Measurements from ENCODE around the gene SELENOS.

DNA sequence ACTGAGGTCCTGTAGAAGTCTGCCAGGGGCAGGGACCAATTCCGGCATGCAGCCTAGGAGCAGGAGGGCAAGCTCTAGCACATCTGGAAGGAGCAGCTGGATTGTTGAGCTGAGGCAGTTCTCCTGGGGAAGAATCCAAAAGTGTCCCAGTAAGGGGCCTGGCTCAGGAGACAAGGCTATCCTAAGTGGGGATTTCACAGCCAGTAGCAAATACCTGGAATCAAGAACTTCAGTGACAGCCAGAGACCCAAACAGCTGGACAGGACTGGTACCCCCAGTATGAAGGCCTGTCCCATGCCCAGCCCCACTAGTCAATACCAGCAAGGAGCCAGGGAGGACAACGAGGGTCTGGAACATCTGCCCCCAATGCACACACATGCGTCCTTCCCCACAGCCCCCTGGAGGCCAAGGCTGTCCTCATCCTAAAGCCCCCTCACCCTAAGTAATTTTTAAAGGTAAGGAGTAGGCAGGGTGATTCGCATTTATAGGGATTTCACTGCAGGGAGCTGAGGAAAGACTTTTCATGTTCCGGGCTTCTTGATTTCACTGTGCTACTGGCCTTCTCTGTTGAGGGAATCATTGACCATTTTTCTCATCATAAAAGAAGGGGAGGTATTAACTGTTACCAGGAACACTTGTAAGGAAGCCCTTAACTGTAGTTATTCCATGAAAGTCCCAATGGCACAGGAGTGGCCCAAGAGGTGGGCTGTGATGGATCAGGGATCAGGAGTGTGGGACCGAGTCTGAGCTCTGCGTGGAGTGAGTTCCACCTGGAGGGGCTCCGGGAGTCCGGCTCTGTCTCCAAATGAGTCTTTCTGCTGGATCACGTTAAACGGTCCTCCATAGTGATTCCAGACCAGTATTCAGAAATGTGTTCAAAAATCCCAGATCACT lies 22.9 kb downstream of the SELENOS start:
- TF ChIP-seq, protein P1, sequence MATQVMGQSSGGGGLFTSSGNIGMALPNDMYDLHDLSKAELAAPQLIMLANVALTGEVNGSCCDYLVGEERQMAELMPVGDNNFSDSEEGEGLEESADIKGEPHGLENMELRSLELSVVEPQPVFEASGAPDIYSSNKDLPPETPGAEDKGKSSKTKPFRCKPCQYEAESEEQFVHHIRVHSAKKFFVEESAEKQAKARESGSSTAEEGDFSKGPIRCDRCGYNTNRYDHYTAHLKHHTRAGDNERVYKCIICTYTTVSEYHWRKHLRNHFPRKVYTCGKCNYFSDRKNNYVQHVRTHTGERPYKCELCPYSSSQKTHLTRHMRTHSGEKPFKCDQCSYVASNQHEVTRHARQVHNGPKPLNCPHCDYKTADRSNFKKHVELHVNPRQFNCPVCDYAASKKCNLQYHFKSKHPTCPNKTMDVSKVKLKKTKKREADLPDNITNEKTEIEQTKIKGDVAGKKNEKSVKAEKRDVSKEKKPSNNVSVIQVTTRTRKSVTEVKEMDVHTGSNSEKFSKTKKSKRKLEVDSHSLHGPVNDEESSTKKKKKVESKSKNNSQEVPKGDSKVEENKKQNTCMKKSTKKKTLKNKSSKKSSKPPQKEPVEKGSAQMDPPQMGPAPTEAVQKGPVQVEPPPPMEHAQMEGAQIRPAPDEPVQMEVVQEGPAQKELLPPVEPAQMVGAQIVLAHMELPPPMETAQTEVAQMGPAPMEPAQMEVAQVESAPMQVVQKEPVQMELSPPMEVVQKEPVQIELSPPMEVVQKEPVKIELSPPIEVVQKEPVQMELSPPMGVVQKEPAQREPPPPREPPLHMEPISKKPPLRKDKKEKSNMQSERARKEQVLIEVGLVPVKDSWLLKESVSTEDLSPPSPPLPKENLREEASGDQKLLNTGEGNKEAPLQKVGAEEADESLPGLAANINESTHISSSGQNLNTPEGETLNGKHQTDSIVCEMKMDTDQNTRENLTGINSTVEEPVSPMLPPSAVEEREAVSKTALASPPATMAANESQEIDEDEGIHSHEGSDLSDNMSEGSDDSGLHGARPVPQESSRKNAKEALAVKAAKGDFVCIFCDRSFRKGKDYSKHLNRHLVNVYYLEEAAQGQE (IDR thresholded peaks at IDR 0.05; ENCODE audit: borderline replicate concordance), result no peak
- TF ChIP-seq, protein P2, sequence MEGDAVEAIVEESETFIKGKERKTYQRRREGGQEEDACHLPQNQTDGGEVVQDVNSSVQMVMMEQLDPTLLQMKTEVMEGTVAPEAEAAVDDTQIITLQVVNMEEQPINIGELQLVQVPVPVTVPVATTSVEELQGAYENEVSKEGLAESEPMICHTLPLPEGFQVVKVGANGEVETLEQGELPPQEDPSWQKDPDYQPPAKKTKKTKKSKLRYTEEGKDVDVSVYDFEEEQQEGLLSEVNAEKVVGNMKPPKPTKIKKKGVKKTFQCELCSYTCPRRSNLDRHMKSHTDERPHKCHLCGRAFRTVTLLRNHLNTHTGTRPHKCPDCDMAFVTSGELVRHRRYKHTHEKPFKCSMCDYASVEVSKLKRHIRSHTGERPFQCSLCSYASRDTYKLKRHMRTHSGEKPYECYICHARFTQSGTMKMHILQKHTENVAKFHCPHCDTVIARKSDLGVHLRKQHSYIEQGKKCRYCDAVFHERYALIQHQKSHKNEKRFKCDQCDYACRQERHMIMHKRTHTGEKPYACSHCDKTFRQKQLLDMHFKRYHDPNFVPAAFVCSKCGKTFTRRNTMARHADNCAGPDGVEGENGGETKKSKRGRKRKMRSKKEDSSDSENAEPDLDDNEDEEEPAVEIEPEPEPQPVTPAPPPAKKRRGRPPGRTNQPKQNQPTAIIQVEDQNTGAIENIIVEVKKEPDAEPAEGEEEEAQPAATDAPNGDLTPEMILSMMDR (IDR thresholded peaks at IDR 0.05; ENCODE audit: poor library complexity, severe bottlenecking), result no peak
- TF ChIP-seq POLR2AphosphoS5 (IDR thresholded peaks at IDR 0.05) (no peak), EP300 (conservative IDR thresholded peaks at IDR 0.05; ENCODE audit: poor library complexity, severe bottlenecking) (no peak), RAD21 (conservative IDR thresholded peaks at IDR 0.05) (no peak), EZH2 (IDR thresholded peaks at IDR 0.05; ENCODE audit: borderline replicate concordance, insufficient read depth, low read length, poor library complexity, severe bottlenecking) (no peak)
